GM21526 (cell line): Measurements from ENCODE around the gene LTO1.

Experiments used
- ATAC-seq: cut with Tn5 transposase; IDR thresholded peaks from one replicate; pipeline ENCODE4 v1.9.1; 2021; ENCODE audit warnings: moderate library complexity; ENCODE audit not compliant: unreplicated experiment, low FRiP score

LTO1 gene

DNA sequence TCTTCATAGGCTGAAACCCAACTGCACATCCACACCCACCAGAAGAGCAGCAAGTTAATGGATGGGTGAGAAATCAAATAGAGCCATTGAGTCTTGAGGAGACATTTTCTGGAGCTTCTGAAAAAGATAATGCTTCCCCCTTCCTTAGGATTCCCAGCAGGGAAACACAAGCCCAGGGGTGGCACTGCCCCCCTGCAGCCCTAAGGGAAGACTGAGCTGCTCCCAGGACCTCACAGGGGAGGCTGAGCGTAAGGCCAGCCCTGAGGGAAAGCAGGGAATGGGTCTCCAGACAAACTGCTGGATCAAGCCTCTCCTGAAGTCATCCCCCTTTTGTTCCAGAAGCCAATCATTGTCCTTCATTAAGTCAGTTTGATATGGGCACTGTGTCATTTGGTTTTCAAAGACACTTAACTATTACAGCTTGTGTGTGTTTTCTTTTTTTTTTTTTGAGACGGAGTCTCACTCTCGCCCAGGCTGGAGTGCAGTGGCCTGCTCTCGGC is 15.1 kb downstream of the LTO1 start:
- no peak for ATAC-seq

DNA sequence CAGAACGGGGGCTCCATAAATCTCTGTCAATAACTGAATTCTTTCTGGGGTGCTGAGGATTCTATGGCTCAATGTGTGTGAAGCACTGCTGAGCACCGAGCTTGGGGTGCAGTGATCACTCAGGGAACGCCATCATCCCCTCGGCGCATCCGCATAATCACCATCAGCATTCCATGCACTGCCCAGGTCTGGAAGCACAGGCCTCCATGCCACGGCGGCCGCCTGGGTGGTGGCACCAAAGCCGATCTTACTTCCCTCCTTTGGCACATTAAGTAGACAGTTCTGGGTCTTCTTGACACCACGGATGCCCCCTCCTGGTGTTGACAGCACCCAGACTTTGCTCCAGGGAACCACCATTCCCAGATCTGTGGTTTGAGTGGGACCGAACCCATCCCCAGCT is 15.6 kb downstream of the LTO1 start:
- no peak for ATAC-seq

DNA sequence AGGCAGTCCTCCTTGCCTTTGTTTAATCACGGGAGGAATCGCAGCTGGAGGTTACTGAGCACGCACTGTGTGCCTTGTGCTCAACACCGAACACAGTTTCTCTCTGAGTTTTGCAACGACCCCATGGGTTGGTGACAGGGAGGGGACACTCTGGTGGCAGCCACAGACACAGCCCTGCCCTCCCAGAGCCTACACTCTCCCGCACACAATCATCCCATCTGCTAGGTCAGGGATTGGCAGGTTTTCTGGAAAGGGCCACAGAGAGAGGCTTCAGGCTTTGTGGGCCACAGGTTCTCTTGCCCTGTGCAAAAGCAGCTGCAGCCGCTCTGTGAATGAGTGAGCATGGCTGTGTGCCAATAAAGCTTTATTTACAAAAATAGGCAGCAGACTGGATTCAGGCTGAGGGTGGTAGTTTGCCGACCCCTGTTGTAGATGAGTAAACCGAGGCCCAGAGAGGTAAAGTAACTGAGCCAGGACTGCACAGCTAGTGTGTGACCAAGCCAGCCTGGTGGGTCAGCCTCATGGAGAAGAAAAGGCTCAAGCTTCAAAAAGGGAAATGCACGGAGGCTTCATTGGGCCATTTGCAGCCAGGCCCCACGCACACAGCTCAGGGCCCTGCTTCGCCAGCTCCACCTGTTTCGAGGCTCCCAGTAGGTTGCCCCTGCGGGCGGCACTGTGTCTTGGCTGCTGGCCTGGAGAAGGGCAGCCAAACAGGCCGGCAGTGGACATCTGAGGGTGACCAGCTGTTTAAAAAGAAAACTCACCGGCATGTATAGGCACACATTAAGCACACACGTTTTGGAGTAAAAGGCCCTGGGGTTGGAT is 16.3 kb downstream of the LTO1 start:
- no peak for ATAC-seq

DNA sequence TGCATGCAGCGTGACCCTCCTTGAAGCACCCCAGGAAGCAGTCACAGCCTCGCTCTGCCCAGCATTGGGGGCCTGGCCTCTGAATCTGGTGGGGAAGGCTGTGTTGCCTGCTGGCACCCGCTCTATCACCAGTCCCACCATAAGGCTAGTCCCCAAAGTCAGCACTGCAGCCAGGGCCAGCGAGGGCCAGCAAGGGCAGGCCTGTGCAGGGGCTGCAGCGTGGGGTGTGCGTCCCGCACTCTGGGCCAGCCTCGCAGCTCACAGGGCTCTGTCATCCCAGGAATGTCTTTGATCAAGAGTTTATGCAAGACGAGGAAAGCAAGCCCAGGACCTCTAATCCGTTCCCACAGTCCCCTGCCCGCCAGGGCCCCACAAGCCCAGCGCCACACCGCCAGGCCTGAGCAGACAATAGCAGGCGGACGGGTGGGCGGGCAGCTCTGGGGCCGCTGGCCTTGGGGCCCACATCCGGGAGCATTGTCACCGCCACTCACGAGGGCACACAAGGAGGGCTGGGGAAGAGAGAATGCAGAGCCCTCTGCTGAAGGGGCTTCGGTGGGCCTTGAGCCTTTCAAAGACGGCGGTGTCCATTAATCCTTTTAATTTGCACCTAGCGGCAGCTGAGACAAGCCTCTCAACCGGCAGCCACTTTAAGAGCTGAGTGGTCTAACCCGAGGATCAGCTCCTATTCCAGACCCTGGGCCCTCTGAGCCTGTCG is 17.1 kb downstream of the LTO1 start:
- no peak for ATAC-seq

DNA sequence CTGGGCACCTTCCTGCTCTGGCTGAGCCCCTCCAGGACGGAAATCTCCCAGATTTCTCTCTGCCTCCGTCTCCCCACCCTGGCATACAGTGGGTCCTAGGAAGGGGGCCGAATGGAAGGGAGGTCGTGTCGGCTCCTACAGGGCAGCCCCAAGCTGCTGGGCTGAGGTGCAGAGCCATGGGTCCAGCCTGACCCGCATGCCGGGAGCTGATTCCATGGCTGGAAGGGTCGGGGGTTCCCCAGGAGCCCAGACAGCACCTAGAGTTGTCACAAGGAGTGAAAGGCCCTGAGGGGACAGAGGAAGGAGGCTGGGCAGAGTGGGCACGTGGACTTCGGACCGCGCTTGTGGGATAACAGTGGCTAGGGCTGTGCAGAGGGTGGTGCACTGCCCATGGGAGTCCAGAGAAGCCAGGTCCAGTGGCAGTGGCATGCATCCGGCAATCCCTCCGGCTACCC is 17.7 kb downstream of the LTO1 start:
- ATAC-seq = no peak

DNA sequence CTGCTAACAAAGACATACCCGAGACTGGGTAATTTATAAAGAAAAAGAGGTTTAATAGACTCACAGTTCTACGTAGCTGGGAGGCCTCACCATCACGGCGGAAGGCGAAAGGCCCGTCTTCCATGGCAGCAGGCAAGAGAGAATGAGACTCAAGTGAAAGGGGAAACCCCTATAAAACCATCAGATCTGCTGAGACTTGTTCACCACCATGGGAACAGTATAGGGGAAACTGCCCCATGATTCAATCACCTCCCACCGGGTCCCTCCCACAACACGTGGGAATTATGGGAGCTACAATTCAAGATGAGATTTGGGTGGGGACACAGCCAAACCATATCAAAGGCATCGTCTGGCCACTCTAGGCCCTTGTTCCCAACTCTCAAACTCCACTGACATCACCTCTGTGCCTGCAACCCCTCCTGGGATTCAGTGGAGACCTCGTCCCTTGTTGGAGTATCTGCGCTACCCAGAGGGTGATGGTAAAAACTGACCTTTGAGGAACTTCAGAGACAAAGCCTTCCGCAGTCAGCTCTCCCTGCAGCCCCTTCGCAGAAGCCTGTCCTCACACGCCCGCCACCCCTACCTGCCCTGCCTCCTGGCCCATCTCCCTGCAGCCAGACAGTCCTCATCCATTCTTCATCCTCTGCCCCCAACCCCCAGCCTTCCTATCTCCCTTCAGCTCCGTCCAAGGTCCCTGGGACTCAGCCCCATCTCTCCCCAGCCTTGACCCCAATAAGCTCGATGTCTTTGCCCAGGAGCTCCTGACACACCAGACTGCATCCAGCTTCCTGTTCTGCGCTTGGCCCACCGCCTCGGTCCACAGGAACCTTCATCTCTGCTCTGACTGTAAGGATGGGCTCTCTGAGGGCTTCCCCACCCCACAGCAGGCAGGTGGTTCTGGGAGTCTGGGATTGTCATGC is 18.4 kb downstream of the LTO1 start:
- ATAC-seq = no peak

DNA sequence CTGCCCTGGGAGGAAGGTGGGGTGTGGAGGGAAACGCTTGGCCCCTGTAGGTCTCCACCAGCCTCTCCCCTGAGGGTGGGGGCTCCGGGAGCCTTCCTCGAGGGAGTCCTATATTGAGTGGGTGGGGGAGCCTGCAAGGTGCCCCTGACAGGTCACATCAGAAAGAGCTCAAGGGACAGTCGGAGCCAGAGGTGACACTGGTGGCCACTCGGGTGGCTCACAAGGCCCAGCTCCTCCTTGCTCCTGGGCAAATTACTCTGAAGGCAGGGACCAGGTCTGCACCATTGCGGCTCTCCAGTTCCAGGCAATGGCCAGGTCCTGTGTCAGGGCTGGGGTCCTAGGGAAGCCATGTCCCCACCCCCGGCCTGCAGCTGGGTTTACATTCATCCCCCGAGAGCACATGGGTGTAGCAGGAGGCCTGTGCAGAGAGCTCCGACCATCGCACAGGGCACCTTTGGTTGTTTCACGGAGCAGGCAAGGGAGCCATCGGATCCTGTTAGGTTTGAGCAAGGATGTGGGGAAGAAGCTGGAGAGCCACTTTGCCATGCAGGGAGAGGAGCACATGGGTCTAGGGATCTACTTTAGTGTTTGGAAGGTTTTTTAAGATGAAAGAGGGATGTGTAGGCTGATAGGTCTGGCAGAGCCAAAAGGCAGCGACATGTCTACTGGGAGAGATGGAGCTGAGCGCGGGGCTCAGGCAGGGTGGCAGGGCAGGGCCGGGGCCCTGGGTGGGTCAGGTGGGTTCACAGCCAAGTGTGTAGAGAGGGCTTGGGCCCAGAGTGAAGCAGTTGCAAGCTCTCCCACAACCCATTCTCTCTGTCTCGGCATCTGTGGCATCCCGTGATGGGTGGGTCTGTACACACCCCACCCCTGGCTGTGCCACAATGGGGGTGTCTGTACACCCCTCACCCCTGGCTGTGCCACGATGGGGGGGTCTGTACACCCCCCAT is 19.4 kb downstream of the LTO1 start:
- no peak for ATAC-seq

DNA sequence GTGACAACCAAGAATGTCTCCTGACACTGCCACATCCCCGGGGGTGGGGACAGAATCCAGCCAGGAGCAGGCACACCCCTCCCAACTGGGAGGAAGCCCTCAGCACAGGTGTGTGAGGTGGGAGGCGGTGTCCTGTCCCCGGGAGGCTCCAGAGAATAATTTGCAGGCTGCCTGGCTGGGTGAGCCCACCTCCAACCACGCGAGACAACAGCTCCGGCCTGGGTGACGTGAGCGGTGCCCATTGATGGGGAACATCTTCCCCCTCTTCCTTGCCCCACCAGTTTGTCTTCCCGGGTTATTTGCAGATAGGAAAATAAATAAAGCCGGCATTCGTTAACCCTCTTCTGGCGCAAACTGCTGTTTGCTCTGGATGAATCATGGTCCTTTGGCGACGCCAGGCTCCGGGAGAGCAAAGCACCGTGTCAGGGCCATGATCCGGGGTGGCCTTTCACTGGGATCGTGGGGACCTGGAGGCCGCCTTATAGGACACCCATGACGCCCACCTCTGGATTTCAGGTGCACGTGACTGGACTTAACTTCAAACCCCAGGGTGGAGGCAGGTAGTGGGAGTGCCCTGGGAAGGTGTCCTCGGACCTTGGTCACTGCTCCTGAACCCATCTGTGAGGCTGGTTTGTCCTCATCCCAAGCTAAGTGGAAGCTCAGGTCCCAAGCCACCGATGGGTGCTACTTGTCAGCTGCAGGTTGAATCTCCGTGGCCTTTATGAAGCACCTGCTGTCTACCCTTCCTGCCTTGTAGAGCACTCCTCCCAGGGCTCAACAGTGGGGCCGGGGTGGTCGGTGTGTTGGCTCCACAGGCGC is 20.3 kb downstream of the LTO1 start:
- no peak for ATAC-seq

DNA sequence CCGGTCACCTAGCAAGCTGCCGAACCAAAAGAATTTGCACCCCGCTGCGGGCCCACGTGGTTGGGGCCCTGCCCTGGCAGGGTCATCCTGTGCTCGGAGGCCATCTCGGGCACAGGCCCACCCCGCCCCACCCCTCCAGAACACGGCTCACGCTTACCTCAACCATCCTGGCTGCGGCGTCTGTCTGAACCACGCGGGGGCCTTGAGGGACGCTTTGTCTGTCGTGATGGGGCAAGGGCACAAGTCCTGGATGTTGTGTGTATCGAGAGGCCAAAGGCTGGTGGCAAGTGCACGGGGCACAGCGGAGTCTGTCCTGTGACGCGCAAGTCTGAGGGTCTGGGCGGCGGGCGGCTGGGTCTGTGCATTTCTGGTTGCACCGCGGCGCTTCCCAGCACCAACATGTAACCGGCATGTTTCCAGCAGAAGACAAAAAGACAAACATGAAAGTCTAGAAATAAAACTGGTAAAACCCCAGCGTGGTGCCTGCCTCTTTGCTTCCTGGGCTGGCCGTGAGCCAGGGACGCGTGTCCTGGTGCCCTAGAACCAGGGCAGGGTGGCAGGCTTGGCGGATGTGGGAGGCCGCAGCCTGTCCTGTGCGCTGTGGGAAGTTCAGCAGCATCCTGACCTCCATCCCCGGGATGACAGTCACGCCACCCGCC is 21.0 kb downstream of the LTO1 start:
- ATAC-seq = no peak

DNA sequence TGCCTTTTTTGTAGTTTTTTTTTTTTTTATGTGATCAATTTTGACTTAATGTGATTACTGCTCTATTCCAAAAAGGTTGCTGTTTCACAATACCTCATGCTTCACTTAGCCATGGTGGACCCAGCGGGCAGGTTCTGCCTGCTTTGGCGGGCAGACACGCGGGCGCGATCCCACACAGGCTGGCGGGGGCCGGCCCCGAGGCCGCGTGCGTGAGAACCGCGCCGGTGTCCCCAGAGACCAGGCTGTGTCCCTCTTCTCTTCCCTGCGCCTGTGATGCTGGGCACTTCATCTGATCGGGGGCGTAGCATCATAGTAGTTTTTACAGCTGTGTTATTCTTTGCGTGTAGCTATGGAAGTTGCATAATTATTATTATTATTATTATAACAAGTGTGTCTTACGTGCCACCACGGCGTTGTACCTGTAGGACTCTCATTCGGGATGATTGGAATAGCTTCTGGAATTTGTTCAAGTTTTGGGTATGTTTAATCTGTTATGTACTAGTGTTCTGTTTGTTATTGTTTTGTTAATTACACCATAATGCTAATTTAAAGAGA is 21.7 kb downstream of the LTO1 start:
- ATAC-seq = no peak

DNA sequence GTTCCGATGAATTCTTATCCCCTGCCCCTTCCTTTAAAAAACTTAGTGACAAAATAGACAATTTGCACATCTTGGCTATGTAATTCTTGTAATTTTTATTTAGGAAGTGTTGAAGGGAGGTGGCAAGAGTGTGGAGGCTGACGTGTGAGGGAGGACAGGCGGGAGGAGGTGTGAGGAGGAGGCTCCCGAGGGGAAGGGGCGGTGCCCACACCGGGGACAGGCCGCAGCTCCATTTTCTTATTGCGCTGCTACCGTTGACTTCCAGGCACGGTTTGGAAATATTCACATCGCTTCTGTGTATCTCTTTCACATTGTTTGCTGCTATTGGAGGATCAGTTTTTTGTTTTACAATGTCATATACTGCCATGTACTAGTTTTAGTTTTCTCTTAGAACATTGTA is 22.2 kb downstream of the LTO1 start:
- no peak for ATAC-seq

DNA sequence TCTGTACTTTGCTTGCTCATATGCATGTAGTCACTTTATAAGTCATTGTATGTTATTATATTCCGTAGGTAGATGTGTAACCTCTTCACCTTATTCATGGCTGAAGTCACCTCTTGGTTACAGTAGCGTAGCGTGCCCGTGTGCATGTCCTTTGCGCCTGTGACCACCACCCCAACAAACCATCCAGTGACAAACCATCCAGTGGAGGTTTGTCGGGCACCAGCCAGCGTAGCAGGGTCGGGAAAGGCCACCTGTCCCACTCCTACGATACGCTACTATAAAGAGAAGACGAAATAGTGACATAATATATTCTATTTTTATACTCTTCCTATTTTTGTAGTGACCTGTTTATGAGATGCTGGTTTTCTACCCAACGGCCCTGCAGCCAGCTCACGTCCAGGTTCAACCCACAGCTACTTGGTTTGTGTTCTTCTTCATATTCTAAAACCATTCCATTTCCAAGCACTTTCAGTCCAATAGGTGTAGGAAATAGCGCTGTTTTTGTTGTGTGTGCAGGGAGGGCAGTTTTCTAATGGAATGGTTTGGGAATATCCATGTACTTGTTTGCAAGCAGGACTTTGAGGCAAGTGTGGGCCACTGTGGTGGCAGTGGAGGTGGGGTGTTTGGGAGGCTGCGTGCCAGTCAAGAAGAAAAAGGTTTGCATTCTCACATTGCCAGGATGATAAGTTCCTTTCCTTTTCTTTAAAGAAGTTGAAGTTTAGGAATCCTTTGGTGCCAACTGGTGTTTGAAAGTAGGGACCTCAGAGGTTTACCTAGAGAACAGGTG is 23.1 kb downstream of the LTO1 start:
- ATAC-seq = no peak

DNA sequence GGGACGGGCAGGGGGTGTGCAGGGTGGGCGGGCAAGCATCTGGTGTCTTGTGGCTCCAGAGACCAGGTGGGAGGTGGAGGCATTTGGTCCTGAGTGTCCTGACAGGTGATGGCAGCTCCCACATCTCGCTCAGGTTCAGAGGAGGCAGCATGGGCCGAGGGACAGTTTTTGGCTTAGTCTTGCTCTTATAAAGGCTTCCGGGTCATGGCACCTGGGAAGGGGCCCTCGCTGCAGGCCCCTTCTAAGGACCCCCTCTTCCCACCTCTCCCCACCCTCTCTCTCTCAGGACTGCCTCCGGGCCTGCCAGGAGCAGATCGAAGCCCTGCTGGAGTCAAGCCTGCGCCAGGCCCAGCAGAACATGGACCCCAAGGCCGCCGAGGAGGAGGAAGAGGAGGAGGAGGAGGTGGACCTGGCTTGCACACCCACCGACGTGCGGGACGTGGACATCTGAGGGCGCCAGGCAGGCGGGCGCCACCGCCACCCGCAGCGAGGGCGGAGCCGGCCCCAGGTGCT is 24.3 kb downstream of the LTO1 start:
- ATAC-seq = no peak

DNA sequence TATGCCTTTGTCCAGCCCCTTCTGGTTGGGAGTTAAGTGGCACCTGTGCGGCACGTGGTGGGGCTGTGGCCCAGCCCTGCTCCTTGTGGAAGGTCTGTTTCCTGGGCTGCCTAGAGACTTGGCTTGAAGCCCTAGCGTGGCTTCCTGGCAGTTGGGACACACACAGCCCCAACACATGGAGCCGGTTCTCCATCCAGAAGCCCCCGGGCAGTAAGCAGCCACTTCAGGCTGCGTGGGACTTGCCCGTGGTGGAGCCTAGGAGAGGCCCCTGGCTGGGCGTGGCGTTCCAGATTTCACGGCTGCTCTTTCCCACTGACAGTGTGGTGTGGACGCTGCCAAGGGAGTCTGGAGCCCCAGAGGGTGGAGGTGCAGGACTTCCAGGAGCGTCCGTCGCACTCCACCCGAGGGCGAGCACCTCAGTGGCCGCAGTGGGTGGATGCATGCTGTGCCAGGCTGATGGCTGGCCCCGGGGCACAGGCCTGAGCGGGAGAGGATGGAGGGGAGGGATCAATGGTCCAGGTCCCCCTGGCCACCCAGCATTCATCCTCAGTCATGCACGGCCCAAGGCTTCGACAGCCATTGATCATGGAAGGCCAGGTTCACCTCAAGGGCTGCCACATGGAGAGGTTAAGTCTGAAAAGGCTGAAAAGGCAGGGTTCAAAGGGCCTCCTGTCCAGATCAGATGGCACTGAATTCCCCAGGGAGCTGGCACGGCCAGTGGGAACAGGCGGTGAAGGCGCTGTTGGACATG is 24.9 kb downstream of the LTO1 start:
- no peak for ATAC-seq

DNA sequence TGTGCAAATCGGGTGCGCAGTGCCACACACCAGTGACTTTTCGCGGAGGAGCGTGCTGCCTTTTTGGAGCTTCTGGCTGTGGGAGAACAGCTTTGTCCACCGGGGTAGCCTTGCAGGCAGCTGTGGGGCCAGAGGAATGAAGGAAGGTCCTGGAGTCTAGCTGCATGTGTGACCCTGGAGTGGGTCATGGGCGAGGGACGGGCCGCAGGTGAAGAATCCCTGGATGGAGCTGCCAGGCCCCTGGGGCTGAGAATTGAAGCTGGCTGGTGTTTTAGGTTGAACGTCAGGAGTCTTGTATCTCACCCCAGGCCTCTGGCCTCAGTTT is 25.6 kb downstream of the LTO1 start:
- no peak for ATAC-seq
